ENCODE data around the gene CMC4.

The CMC4 gene

GRCh38 chrX:155022585-155022984, 48.4 kb downstream of the CMC4 start, which contains the start of gene F8:
Gene F8 (minus strand): TSS chrX:155022723. CDS start chrX:155022552, 171 bp downstream.
- no peaks in the 10 kb centered on the region for H3K27me3 ChIP-seq (ENCODE audit: insufficient read depth, low read length)
- H3K4me3 ChIP-seq (ENCODE audit: low read depth, low read length, poor library complexity, severe bottlenecking), result no peak within 1 kb of the TSS
- no peaks in the 10 kb centered on the region for H3K9me3 ChIP-seq (ENCODE audit: low read length)
- no peak within 1 kb of the TSS for H2AFZ ChIP-seq (ENCODE audit: low read length)
- H4K20me1 ChIP-seq (ENCODE audit: insufficient read depth, low read length), result no peaks in the 10 kb centered on the region
- H3K4me2 ChIP-seq (ENCODE audit: low read length), result no peak within 1 kb of the TSS
- H3K9ac ChIP-seq (ENCODE audit: low read length), result no peak within 1 kb of the TSS
- H3K9me2 ChIP-seq (ENCODE audit: low read depth, low read length), result no peaks in the 10 kb centered on the region
- H3F3A ChIP-seq (ENCODE audit: insufficient read depth, low read length), result no peaks in the 10 kb centered on the region
- no peaks in the 10 kb centered on the region for H3K36me3 ChIP-seq (ENCODE audit: insufficient read depth, low read length)
- peaks cover 7% of the 10 kb centered on the region for H3K4me1 ChIP-seq (ENCODE audit: insufficient read depth, low read length, severe bottlenecking)
- H3K27ac ChIP-seq (ENCODE audit: low read depth, low read length, poor library complexity, severe bottlenecking), result no peak within 1 kb of the TSS
- no peaks in the 10 kb centered on the region for H3K79me2 ChIP-seq (ENCODE audit: insufficient read depth, low read length)
- TF ChIP-seq, protein P1, sequence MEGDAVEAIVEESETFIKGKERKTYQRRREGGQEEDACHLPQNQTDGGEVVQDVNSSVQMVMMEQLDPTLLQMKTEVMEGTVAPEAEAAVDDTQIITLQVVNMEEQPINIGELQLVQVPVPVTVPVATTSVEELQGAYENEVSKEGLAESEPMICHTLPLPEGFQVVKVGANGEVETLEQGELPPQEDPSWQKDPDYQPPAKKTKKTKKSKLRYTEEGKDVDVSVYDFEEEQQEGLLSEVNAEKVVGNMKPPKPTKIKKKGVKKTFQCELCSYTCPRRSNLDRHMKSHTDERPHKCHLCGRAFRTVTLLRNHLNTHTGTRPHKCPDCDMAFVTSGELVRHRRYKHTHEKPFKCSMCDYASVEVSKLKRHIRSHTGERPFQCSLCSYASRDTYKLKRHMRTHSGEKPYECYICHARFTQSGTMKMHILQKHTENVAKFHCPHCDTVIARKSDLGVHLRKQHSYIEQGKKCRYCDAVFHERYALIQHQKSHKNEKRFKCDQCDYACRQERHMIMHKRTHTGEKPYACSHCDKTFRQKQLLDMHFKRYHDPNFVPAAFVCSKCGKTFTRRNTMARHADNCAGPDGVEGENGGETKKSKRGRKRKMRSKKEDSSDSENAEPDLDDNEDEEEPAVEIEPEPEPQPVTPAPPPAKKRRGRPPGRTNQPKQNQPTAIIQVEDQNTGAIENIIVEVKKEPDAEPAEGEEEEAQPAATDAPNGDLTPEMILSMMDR (IDR thresholded peaks at IDR 0.05; ENCODE audit: low read length), result no peak
- no peak for TF ChIP-seq EZH2 (IDR thresholded peaks at IDR 0.05; ENCODE audit: borderline replicate concordance, low read length)

GRCh38 chrX:155020591-155020990, 50.3 kb downstream of the CMC4 start:
- Histone ChIP-seq H3K9me3 (ENCODE audit: low read length) (no peaks in the 10 kb centered on the region), H3F3A (ENCODE audit: insufficient read depth, low read length) (no peaks in the 10 kb centered on the region), H3K36me3 (ENCODE audit: insufficient read depth, low read length) (no peaks in the 10 kb centered on the region), H3K9me2 (ENCODE audit: low read depth, low read length) (no peaks in the 10 kb centered on the region), H4K20me1 (ENCODE audit: insufficient read depth, low read length) (no peaks in the 10 kb centered on the region), H3K79me2 (ENCODE audit: insufficient read depth, low read length) (no peaks in the 10 kb centered on the region), H3K4me2 (ENCODE audit: low read length) (no peak overlapping the region), H3K4me1 (ENCODE audit: insufficient read depth, low read length, severe bottlenecking) (no peaks in the 10 kb centered on the region), H3K9ac (ENCODE audit: low read length) (no peak overlapping the region), H3K4me3 (ENCODE audit: low read depth, low read length, poor library complexity, severe bottlenecking) (no peak overlapping the region), H3K27ac (ENCODE audit: low read depth, low read length, poor library complexity, severe bottlenecking) (no peak overlapping the region), H2AFZ (ENCODE audit: low read length) (no peak overlapping the region), H3K27me3 (ENCODE audit: insufficient read depth, low read length) (no peaks in the 10 kb centered on the region)
- TF ChIP-seq, protein P1 (IDR thresholded peaks at IDR 0.05; ENCODE audit: low read length), result no peak
- no peak for TF ChIP-seq EZH2 (IDR thresholded peaks at IDR 0.05; ENCODE audit: borderline replicate concordance, low read length)
